Measurements from ENCODE around the gene EAF2. TPM values are rescaled to one million over a fixed set of nuclear protein-coding genes. Genes with fewer than 3 reads are reported as not detected.
"Not testable (repeated sequence)": the region's sequence is repeated elsewhere in the genome, so short reads cannot be mapped to it uniquely, and the experiment has no call there.

The EAF2 gene
- total RNA-seq, 1 donor from 2014 or later = 35.2 TPM

- intact Hi-C loops (cut with micrococcal nuclease) = loop anchor here (10.0 kb wide), 1 partner anchor 397 kb away; no protein-coding TSS in a partner anchor
Measured at GRCh38 chr3:121857778-121858177, 22.8 kb downstream of the EAF2 start.

GRCh38 chr3:121863247-121863646 lies 28.2 kb downstream of the EAF2 start:
- intact Hi-C loops (cut with micrococcal nuclease) = not testable (repeated sequence)

- intact Hi-C loops (cut with micrococcal nuclease) = no loop called here
Measured at GRCh38 chr3:121863801-121864200, 28.8 kb downstream of the EAF2 start.

GRCh38 chr3:121869736-121870135 lies 34.7 kb downstream of the EAF2 start:
- intact Hi-C loops (cut with micrococcal nuclease) = no loop called here

- intact Hi-C loops (cut with micrococcal nuclease) = no loop called here
Measured at GRCh38 chr3:121870717-121871116, 35.7 kb downstream of the EAF2 start.

- intact Hi-C loops (cut with micrococcal nuclease) = no loop called here
Measured at GRCh38 chr3:121871430-121871829, 36.4 kb downstream of the EAF2 start.

- intact Hi-C loops (cut with micrococcal nuclease) = no loop called here
Measured at GRCh38 chr3:121878411-121878810, 43.4 kb downstream of the EAF2 start.

GRCh38 chr3:121883507-121883906 lies 48.5 kb downstream of the EAF2 start:
- intact Hi-C loops (cut with micrococcal nuclease) = loop anchor here (1.0 to 5.0 kb wide), 2 partner anchors 218 to 374 kb away; no protein-coding TSS in a partner anchor

- intact Hi-C loops (cut with micrococcal nuclease) = no loop called here
Measured at GRCh38 chr3:121885386-121885785, 50.4 kb downstream of the EAF2 start.

- intact Hi-C loops (cut with micrococcal nuclease) = no loop called here
Measured at GRCh38 chr3:121894301-121894990, 59.4 kb downstream of the EAF2 start, which contains the start of gene SLC15A2. Gene SLC15A2 (plus strand): TSS chr3:121894401. CDS start chr3:121894477, 76 bp downstream.

GRCh38 chr3:121895121-121895520 lies 60.1 kb downstream of the EAF2 start:
- intact Hi-C loops (cut with micrococcal nuclease) = no loop called here

GRCh38 chr3:121895736-121896135 lies 60.7 kb downstream of the EAF2 start:
- intact Hi-C loops (cut with micrococcal nuclease) = no loop called here

GRCh38 chr3:121896823-121897222 lies 61.8 kb downstream of the EAF2 start:
- intact Hi-C loops (cut with micrococcal nuclease) = no loop called here

- intact Hi-C loops (cut with micrococcal nuclease) = no loop called here
Measured at GRCh38 chr3:121897296-121897695, 62.3 kb downstream of the EAF2 start.

GRCh38 chr3:121913305-121913990 lies 78.4 kb downstream of the EAF2 start:
- intact Hi-C loops (cut with micrococcal nuclease) = no loop called here

GRCh38 chr3:121914081-121914998 lies 79.3 kb downstream of the EAF2 start:
- intact Hi-C loops (cut with micrococcal nuclease) = no loop called here

- intact Hi-C loops (cut with micrococcal nuclease) = no loop called here
Measured at GRCh38 chr3:121916189-121916588, 81.2 kb downstream of the EAF2 start.

- intact Hi-C loops (cut with micrococcal nuclease) = no loop called here
Measured at GRCh38 chr3:121918779-121919483, 83.9 kb downstream of the EAF2 start.

GRCh38 chr3:121924734-121925133 lies 89.7 kb downstream of the EAF2 start:
- intact Hi-C loops (cut with micrococcal nuclease) = no loop called here

- intact Hi-C loops (cut with micrococcal nuclease) = no loop called here
Measured at GRCh38 chr3:121926380-121926779, 91.4 kb downstream of the EAF2 start.
